WTC11 (cell line): ENCODE data around the gene TTC17.

Experiments used
- ATF3 ChIP-seq: sonication (generic); formaldehyde crosslinking; conservative IDR thresholded peaks from 2 replicates; pipeline ENCODE4 v1.8.1; 2022; ENCODE audit warnings: mild to moderate bottlenecking, missing genetic modification reagents
- FOXP4 ChIP-seq: sonication (generic); formaldehyde crosslinking; IDR thresholded peaks from 2 replicates; pipeline ENCODE4 v1.8.0; 2022; ENCODE audit warnings: mild to moderate bottlenecking, missing genetic modification reagents
- MAX ChIP-seq: sonication (generic); formaldehyde crosslinking; IDR thresholded peaks from 2 replicates; pipeline ENCODE4 v1.8.0; 2022; ENCODE audit warnings: mild to moderate bottlenecking, missing genetic modification reagents
- NR3C1 ChIP-seq: sonication (generic); formaldehyde crosslinking; conservative IDR thresholded peaks from 2 replicates; pipeline ENCODE4 v1.8.1; 2023; ENCODE audit warnings: low read depth, mild to moderate bottlenecking, missing genetic modification reagents
- ZNF317 ChIP-seq: sonication (generic); formaldehyde crosslinking; IDR thresholded peaks from 2 replicates; pipeline ENCODE4 v1.8.1; 2023; ENCODE audit warnings: low read depth, mild to moderate bottlenecking, moderate library complexity, missing genetic modification reagents, borderline replicate concordance
- TF ChIP-seq, protein P1 (sequence below): fragments of 200-600 bp; IDR thresholded peaks from 2 replicates; pipeline ENCODE4 v1.8.0; 2022; ENCODE audit warnings: antibody characterized with exemption
- TF ChIP-seq, protein P2 (sequence below): sonication (generic); formaldehyde crosslinking; IDR thresholded peaks from 2 replicates; pipeline ENCODE4 v1.8.1; 2023; ENCODE audit warnings: mild to moderate bottlenecking, missing genetic modification reagents, moderate library complexity
- TF ChIP-seq, protein P3 (sequence below): sonication (generic); formaldehyde crosslinking; IDR thresholded peaks from 2 replicates; pipeline ENCODE4 v1.8.1; 2023; ENCODE audit warnings: mild to moderate bottlenecking, missing genetic modification reagents, borderline replicate concordance

DNA sequence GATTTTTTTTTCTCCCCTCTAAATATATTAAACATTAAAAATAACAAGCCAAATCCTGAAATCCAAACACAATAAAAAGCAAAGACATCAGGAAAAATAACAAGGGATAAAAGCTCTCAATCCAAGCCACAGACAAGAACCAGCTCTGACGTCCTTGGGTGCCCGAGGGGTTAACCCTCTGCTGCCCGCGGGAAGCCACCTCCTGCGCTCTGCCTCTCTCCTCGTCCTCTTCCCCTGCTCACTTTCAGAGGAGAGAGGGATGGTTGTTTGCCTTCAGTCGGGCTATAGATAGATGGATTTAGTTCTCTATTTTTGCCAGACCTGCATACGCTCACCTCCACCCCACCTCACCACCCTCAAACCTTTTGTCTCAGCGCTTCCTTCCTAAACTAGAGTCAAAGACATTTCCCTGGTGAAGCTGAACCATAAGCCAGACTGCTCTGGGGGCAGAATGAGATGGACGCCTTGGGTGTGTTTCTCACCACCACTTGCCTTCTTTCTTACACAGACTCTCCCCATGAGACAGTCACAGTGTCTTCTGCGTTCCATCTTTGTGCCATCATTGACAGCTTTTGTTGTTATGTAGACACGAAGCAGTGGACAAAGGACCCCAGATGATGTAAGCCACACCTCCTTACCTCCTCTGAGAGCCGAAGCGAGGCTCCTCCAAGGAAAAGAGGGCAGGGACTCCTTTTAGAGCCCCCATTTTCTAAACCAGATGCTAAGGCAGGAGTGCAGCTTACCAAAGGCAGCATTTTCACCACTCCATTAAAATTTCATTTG is 179.3 kb downstream of the TTC17 start:
- TF ChIP-seq, protein P1, sequence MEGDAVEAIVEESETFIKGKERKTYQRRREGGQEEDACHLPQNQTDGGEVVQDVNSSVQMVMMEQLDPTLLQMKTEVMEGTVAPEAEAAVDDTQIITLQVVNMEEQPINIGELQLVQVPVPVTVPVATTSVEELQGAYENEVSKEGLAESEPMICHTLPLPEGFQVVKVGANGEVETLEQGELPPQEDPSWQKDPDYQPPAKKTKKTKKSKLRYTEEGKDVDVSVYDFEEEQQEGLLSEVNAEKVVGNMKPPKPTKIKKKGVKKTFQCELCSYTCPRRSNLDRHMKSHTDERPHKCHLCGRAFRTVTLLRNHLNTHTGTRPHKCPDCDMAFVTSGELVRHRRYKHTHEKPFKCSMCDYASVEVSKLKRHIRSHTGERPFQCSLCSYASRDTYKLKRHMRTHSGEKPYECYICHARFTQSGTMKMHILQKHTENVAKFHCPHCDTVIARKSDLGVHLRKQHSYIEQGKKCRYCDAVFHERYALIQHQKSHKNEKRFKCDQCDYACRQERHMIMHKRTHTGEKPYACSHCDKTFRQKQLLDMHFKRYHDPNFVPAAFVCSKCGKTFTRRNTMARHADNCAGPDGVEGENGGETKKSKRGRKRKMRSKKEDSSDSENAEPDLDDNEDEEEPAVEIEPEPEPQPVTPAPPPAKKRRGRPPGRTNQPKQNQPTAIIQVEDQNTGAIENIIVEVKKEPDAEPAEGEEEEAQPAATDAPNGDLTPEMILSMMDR = no peak
- TF ChIP-seq, protein P2, sequence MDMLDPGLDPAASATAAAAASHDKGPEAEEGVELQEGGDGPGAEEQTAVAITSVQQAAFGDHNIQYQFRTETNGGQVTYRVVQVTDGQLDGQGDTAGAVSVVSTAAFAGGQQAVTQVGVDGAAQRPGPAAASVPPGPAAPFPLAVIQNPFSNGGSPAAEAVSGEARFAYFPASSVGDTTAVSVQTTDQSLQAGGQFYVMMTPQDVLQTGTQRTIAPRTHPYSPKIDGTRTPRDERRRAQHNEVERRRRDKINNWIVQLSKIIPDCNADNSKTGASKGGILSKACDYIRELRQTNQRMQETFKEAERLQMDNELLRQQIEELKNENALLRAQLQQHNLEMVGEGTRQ (CRISPR knock-in tag) = no peak
- TF ChIP-seq ZNF317 (CRISPR knock-in tag) (no peak), ATF3 (no peak), NR3C1 (CRISPR knock-in tag) (no peak), MAX (CRISPR knock-in tag) (no peak), FOXP4 (CRISPR knock-in tag) (no peak)
- TF ChIP-seq, protein P3, sequence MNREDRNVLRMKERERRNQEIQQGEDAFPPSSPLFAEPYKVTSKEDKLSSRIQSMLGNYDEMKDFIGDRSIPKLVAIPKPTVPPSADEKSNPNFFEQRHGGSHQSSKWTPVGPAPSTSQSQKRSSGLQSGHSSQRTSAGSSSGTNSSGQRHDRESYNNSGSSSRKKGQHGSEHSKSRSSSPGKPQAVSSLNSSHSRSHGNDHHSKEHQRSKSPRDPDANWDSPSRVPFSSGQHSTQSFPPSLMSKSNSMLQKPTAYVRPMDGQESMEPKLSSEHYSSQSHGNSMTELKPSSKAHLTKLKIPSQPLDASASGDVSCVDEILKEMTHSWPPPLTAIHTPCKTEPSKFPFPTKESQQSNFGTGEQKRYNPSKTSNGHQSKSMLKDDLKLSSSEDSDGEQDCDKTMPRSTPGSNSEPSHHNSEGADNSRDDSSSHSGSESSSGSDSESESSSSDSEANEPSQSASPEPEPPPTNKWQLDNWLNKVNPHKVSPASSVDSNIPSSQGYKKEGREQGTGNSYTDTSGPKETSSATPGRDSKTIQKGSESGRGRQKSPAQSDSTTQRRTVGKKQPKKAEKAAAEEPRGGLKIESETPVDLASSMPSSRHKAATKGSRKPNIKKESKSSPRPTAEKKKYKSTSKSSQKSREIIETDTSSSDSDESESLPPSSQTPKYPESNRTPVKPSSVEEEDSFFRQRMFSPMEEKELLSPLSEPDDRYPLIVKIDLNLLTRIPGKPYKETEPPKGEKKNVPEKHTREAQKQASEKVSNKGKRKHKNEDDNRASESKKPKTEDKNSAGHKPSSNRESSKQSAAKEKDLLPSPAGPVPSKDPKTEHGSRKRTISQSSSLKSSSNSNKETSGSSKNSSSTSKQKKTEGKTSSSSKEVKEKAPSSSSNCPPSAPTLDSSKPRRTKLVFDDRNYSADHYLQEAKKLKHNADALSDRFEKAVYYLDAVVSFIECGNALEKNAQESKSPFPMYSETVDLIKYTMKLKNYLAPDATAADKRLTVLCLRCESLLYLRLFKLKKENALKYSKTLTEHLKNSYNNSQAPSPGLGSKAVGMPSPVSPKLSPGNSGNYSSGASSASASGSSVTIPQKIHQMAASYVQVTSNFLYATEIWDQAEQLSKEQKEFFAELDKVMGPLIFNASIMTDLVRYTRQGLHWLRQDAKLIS (CRISPR knock-in tag) = no peak
